Coronary artery (tissue), 2 donors: ENCODE data around the gene AFG3L2.

Experiments
- DNase-seq: peaks from one replicate; pipeline ENCODE4 v3.0.0-alpha.2; 2017; ENCODE audit warnings: low spot score
- H3K27ac ChIP-seq, 2 donors: fragments of 200-600 bp; sonication (generic); one replicate each; pipeline ENCODE4 v1.5.1; 2016 to 2019
- H3K4me3 ChIP-seq: fragments of 200-600 bp; sonication (generic); 2 replicates; pipeline ENCODE4 v1.5.1; 2016; ENCODE audit warnings: mild to moderate bottlenecking, moderate library complexity
- CTCF ChIP-seq: fragments of 200-600 bp; sonication (generic); IDR thresholded peaks from one replicate; pipeline ENCODE4 v1.5.1; 2019; ENCODE audit warnings: antibody characterized with exemption

Gene AFG3L2

GRCh38 chr18:12397793-12398192, 20.8 kb upstream of the AFG3L2 start:
- DNase-seq = no peak
- TF ChIP-seq CTCF = no peak
- H3K27ac ChIP-seq = no peak overlapping the region
- no peak overlapping the region for H3K4me3 ChIP-seq

GRCh38 chr18:12397254-12397653, 20.2 kb upstream of the AFG3L2 start:
- Histone ChIP-seq H3K4me3 (no peak overlapping the region), H3K27ac (no peak overlapping the region)
- DNase-seq = no peak
- TF ChIP-seq CTCF = no peak

DNA sequence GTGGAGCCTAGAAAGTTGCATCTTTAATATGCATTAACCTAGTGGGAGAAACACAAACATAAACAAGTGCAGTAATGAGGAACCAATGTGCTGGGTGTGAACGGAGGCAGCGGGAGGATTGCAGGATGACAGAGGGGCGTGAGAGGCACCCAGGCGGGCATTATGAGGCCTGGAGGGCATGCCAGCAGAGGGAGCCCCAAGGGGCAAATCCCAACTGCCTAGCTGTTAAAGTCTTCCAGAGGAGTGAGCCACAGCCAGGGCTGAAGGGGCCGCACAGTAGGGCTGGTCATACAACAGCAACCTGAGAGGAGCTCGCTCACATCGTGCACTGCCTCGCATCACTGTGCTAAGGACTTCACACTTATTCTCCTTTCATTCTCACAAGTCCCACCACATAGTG, 17.4 kb upstream of the AFG3L2 start:
- no peak for TF ChIP-seq CTCF
- Histone ChIP-seq H3K4me3 (no peak overlapping the region), H3K27ac (no peak overlapping the region)
- DNase-seq = no peak

GRCh38 chr18:12393998-12394397, 17.0 kb upstream of the AFG3L2 start:
- no peak for DNase-seq
- TF ChIP-seq CTCF = no peak
- Histone ChIP-seq H3K27ac (no peak overlapping the region), H3K4me3 (no peak overlapping the region)

GRCh38 chr18:12393510-12393909, 16.5 kb upstream of the AFG3L2 start:
- no peak for TF ChIP-seq CTCF
- Histone ChIP-seq H3K27ac (no peak overlapping the region), H3K4me3 (no peak overlapping the region)
- no peak for DNase-seq

DNA sequence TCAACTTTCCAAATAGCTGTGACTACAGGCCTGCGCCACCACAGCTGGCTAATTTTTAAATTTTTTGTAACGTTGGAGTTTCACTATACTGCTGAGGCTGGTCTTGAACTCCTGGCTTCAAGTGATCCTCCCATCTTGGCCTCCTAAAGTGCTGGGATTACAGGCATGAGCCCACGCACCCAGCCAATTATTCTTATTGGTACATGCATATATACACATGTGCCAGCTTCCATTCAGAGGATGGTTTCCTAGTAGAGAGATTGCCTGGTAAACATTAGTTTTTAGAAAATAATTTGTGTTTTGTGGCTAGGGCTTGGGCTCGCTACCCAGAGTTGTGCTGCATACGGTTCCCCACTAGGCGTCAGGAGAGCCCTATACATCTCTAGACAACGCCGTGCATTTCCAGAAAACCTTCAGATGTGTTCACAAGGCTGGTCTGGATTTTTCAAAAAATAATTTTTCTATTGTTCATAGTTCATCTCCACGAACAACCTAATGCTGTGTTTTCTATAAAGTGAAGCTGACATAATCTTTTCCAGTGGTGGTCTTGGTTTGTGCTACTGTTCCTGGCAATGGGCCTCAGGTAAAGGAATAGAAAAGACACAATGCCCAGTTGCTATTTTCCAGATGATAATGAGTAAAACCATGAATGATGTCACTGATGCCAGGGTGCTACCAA, 14.6 kb upstream of the AFG3L2 start:
- Histone ChIP-seq H3K27ac (no peak overlapping the region), H3K4me3 (no peak overlapping the region)
- DNase-seq = no peak
- TF ChIP-seq CTCF = peak; percentile 70

- H3K27ac ChIP-seq = no peak overlapping the region
- TF ChIP-seq CTCF = no peak
- DNase-seq = no peak
- H3K4me3 ChIP-seq = no peak overlapping the region
These were observed 11.4 kb upstream of the AFG3L2 start for GRCh38 chr18:12388442-12388841.
